Caki2 (cell line): ENCODE measurements around the gene ZNF536. TPM values are rescaled to one million over a fixed set of nuclear protein-coding genes. Genes with fewer than 3 reads are reported as not detected.

Experiments
- DNase-seq: peaks from one replicate; pipeline ENCODE4 v3.0.0-alpha.2; 2015; ENCODE audit warnings: low read depth
- in situ Hi-C: cut with HindIII; loops from 2 replicates; pipeline ENCODE4 v1.10.0; 2016; ENCODE audit warnings: low sequenced_read_pairs, low pct_unique_long_range_greater_than_20kb, mixed read lengths
- total RNA-seq: library from RNA; depleted of rRNA; stranded (reverse); fragments of >200 nt; shearing (Covaris generic); gene quantifications from 2 replicates; pipeline ENCODE4 v1.2.3, GENCODE V29; 2014; ENCODE audit warnings: low replicate concordance

ZNF536 gene
- total RNA-seq, 1 experiment from 2014 or later = not detected

GRCh38 chr19:30376826-30377425 is 4.7 kb downstream of the ZNF536 start:
- in situ Hi-C loops = no loop called here
- no peak for DNase-seq

DNA sequence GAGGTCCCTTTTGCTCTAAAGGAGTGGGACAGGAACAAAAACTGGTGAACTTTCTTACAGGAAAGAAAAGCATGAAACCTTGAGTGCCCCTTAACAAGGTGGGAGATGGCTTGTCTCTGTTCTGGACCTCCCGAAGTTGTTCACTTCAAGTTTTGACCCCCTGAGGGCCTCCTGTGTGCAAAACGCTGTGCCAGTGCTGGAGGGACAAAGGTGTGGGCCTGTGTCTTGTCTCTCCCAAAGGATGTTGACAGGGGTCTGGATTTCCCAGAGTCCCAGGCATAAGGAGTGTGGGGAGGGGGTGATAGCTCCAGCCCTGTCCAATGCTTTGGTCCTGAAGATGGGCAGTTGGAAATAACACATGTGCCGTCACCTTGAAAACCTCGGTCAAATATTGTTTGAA is 6.5 kb downstream of the ZNF536 start:
- in situ Hi-C loops = no loop called here
- DNase-seq = no peak

GRCh38 chr19:30379841-30380610 is 7.8 kb downstream of the ZNF536 start:
- DNase-seq = no peak
- in situ Hi-C loops = no loop called here

DNA sequence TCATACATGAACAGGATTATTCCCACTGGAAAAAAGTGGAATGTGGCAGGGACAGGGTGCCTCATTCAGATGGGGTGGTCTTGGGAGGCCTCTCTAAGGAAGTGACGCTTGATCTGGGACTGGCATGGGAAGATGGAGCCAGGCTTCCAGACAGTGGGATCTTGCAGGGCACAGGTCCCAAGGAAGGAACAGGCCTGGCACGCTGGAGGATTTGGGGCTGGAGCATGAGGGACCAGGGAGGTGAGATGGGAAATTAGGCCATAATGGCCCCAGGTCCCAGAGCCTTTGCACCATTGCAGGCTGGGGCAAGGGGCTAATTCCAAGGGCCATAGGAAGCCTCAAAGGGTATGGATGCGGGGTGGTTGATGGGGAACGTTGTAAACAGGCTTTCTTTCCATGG is 9.2 kb downstream of the ZNF536 start:
- in situ Hi-C loops = no loop called here
- DNase-seq = no peak

DNA sequence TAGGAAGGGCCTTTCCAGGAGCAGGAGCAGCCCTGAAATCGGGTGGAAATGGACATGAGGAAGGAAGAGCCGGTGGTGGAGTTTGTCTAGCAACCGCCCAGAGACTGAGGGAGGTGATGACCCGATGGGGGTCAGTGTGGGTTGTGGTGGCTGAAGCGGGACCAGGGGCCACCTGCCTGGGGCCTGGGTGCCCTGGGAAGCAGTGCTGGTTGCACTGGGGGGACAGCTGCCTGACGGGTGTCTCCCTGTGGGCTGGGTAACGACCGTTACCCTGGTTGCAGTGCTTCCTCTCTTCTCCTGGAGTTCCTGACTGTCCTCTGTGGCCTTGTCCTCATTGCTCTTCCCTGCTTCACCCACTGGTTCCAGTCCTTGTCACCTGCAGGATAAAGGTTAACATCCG is 13.0 kb downstream of the ZNF536 start:
- DNase-seq = no peak
- in situ Hi-C loops = no loop called here

GRCh38 chr19:30385666-30386065 is 13.5 kb downstream of the ZNF536 start:
- no peak for DNase-seq
- in situ Hi-C loops = no loop called here

GRCh38 chr19:30386551-30387143 is 14.5 kb downstream of the ZNF536 start:
- in situ Hi-C loops = no loop called here
- DNase-seq = no peak

- DNase-seq = no peak
- in situ Hi-C loops = no loop called here
These were observed 15.3 kb downstream of the ZNF536 start for GRCh38 chr19:30387311-30388115.

DNA sequence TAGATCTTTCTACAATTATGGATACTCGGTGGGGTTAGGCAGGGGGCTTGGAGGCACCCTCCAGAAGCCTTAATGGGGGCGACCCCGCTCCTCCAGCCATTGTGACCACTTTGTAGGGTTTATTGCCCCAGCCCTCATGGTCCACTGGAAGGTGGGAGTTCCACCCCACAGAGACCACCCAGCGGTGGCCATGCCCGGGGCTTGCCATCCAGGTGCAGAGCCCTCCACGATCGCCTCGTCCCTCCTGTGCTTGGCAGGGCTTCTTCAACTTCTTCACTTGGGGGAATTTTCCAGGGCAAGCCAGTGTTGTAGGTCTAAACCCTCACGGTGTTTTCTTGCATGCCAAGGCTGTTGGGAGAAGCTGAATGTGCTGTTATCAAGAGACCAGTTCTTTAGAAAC is 16.1 kb downstream of the ZNF536 start:
- DNase-seq = no peak
- in situ Hi-C loops = no loop called here

GRCh38 chr19:30388819-30389218 is 16.6 kb downstream of the ZNF536 start:
- DNase-seq = no peak
- in situ Hi-C loops = no loop called here

DNA sequence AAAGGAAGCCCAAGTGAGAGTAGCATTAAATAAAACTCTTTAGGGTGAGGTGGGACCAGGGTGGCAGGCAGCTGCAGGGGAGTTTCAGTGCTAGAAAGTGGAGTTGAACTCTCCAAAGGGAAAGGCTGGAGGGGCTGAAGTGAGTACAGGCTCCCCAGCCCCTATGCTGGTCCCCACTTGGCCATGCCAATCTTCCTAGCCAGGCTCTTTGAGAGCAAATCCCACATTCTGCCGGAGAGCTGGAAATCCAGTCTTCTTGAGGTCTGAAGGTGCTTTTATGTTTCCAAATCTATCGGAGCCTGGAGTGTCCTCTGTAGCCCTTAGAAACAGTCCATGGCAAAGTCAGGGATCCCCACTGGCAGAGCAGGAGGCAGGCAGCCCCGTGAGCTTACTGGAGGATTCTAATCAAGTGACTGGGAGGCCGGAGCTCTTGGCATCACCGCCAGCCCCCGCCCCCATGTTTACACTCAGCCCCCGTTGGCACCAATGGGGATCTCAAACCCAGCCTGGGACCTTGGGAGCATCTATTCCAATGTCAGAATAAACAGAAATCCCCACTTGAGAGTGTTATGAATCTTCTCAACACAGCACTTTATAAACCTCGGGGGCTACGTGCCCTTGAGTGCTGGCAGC is 18.3 kb downstream of the ZNF536 start:
- in situ Hi-C loops = no loop called here
- no peak for DNase-seq

DNA sequence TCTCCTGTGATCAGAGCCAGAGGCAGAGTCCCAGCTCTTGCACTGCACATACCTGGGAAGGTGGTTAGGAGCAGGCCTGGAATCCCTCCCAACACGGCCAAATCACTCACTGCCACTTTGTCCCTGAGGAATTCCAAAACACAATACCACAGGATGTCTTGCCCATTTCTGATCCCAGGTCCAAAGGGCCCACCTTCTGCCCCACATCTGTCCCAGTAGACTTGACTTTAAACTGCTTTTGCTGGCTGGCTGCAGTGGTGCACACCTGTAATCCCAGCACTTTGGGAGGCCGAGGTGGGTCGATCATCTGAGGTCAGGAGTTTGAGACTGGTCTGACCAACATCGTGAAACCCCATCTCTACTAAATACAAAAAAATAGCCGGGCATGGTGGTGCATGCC is 18.9 kb downstream of the ZNF536 start:
- no peak for DNase-seq
- in situ Hi-C loops = no loop called here

DNA sequence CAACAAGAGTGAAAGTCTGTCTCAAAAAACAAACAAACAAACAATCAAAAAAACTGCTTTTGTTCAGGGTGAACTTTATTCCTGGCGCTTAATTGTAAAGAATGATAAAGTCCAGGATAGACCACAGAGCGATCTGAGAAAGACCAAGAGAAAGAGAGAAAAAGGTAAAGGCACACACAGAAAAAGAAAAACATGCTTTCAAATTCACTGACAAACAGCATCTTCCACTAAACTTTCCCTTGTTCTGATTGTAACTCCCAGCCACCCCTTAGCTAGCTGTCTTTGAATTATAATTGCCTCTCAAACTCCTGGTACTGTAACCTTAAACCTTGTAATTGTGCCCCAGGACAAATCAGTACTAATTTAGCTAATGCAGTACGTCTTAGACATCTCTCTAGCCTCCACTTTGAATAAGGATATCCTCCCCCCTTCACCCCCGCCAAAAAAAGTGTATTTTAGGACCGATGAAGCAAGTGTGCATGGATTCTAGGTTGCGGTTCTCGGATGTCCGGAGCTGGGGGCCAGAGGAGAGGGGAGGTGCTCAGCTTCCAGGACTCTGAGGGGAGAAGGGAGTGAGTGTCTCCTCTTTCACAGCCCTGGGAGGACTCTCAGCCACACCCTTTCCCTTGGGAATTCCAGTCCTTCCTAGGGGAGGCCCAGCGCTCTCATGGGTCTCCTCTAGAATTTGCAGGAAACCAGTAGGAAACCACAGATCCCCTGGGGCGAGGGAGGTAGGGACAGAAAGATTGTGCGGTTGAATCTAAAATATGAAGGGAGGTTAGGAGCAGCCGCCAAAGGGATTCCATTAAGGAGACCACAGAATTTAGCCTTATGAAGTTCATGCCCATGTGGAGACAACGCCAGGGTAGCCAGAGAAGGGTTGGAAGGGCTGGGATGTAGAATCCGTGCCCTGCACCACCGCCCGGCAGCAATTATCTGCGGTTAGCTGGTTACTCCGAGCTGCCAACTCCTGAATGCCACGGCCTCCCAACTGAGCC is 19.7 kb downstream of the ZNF536 start:
- in situ Hi-C loops = no loop called here
- no peak for DNase-seq

DNA sequence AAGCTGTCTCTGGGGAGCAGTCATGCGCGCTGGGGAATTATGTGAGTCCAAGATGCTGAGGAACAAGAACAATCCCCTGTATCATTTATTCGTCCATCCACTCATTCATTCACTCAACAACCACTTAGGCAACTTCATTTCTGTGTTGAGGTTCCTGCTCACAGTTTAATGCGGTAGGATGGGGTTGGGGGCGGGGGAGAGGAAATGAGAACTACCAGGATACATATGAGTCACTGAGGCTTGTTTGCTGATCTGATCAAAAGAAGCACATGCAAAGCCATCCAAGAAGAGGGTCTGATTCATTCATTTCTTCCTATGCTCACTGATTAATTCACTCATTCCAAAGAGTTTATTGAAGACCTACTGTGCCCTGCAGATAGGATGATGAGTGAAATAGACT is 20.9 kb downstream of the ZNF536 start:
- no peak for DNase-seq
- in situ Hi-C loops = no loop called here

GRCh38 chr19:30393729-30394480 is 21.7 kb downstream of the ZNF536 start:
- in situ Hi-C loops = no loop called here

GRCh38 chr19:30394481-30395151 is 22.4 kb downstream of the ZNF536 start:
- no peak for DNase-seq
- in situ Hi-C loops = no loop called here

More at GRCh38 chr19:30393729-30394480, 21.7 kb downstream of the ZNF536 start:
- no peak for DNase-seq
